Measurements from ENCODE around the gene SLC12A8. TPM values are rescaled to one million over a fixed set of nuclear protein-coding genes. Genes with fewer than 3 reads are reported as not detected.

The SLC12A8 gene
- total and polyA plus RNA-seq, 2 donors from 2014 or later, result 5.4 to 29.1 TPM

DNA sequence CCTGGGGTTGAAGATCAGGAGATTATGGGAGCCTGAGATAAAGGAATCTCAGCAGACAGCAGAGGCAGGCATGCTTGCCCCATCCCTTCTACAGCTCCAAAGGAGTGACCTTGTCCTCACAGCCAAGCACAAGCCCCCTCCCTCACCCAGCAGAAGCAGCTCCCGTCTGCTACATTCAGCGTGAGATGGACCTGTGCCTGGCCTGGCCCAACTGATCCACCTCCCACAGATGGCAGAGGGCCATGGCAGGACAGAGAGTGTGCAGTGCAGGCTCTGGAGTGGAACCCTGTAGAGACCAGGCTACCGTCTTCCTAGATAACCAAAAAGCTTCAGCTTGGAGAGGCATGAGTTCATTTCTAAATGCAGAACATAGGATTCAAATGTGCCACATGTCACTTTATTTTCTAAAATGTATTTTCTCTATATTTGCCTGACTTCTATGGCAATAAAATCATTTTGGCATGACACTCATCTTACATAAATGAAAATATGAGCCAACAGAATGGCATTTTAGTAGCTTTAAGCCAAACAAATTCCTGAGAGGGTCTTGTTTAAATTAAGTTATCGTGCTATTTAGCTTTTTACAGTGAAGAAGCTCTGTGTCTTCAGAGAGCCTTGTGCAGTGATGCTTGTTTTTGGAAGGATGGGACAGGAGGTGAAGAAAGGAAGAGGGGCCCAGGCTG lies 43.7 kb downstream of the SLC12A8 start:
- intact Hi-C loops (cut with DNase I), result no loop called here
- FAIRE-seq, result no peak
- Histone ChIP-seq H3K9ac (ENCODE audit: low read length in 3 of 3) (no peak overlapping the region), H3K27me3 (ENCODE audit: control insufficient read depth, insufficient read depth, low read length) (no peaks in the 10 kb centered on the region), H3K9me3 (ENCODE audit: control insufficient read depth in 2 of 3, insufficient read depth in 1 of 3, low read length in 3 of 3) (no peaks in the 10 kb centered on the region), H3K27ac (ENCODE audit: low read depth in 2 of 2, low read length in 2 of 2) (no peak overlapping the region), H3K4me1 (ENCODE audit: control insufficient read depth in 2 of 3, insufficient read depth in 2 of 3, low read depth in 1 of 3, low read length in 3 of 3) (peaks cover 0 to 2% (median 0%) of the 10 kb centered on the region in 3 donors), H3K36me3 (ENCODE audit: control insufficient read depth in 2 of 3, insufficient read depth in 3 of 3, low read length in 3 of 3) (no peaks in the 10 kb centered on the region), H3K4me3 (ENCODE audit: low read length in 3 of 3) (no peak overlapping the region)
- TF ChIP-seq, protein P1, sequence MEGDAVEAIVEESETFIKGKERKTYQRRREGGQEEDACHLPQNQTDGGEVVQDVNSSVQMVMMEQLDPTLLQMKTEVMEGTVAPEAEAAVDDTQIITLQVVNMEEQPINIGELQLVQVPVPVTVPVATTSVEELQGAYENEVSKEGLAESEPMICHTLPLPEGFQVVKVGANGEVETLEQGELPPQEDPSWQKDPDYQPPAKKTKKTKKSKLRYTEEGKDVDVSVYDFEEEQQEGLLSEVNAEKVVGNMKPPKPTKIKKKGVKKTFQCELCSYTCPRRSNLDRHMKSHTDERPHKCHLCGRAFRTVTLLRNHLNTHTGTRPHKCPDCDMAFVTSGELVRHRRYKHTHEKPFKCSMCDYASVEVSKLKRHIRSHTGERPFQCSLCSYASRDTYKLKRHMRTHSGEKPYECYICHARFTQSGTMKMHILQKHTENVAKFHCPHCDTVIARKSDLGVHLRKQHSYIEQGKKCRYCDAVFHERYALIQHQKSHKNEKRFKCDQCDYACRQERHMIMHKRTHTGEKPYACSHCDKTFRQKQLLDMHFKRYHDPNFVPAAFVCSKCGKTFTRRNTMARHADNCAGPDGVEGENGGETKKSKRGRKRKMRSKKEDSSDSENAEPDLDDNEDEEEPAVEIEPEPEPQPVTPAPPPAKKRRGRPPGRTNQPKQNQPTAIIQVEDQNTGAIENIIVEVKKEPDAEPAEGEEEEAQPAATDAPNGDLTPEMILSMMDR (IDR thresholded peaks at IDR 0.05; ENCODE audit: borderline replicate concordance, extremely low read depth, insufficient read depth), result no peak
- no peak for DNase-seq

DNA sequence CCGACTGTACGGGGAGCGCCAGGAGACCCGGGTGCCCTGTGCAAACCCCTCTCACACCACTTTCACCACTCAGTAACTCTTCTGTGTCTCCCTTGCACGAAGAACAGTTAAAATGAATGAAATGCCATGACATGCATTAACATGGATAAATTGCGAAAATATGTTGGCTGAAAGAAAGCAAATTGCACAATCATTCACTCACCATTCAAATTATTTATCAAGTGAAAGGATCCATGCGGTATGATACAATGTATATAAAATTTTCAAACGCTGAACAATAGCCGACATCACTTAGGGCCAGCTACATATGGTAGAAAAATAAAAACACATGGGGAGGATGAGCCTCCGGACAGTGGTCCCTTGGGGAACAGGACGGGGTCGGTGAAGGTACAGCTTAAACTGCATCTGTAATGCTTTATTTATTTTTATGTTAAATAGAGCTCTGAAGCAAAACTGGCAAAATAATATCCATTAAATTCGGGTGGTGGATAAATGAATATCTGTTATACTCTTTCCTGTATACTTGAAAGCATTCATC lies 45.9 kb downstream of the SLC12A8 start:
- DNase-seq, result no peak
- no peak for FAIRE-seq
- Histone ChIP-seq H3K9ac (ENCODE audit: low read length in 3 of 3) (no peak overlapping the region), H3K27me3 (ENCODE audit: control insufficient read depth, insufficient read depth, low read length) (no peaks in the 10 kb centered on the region), H3K27ac (ENCODE audit: low read depth in 2 of 2, low read length in 2 of 2) (no peak overlapping the region), H3K36me3 (ENCODE audit: control insufficient read depth in 2 of 3, insufficient read depth in 3 of 3, low read length in 3 of 3) (no peaks in the 10 kb centered on the region), H3K4me1 (ENCODE audit: control insufficient read depth in 2 of 3, insufficient read depth in 2 of 3, low read depth in 1 of 3, low read length in 3 of 3) (peaks cover 0 to 6% (median 2%) of the 10 kb centered on the region in 3 donors), H3K4me3 (ENCODE audit: low read length in 3 of 3) (no peak overlapping the region), H3K9me3 (ENCODE audit: control insufficient read depth in 2 of 3, insufficient read depth in 1 of 3, low read length in 3 of 3) (no peaks in the 10 kb centered on the region)
- intact Hi-C loops (cut with DNase I), result no loop called here
- TF ChIP-seq, protein P1 (IDR thresholded peaks at IDR 0.05; ENCODE audit: borderline replicate concordance, extremely low read depth, insufficient read depth), result no peak

DNA sequence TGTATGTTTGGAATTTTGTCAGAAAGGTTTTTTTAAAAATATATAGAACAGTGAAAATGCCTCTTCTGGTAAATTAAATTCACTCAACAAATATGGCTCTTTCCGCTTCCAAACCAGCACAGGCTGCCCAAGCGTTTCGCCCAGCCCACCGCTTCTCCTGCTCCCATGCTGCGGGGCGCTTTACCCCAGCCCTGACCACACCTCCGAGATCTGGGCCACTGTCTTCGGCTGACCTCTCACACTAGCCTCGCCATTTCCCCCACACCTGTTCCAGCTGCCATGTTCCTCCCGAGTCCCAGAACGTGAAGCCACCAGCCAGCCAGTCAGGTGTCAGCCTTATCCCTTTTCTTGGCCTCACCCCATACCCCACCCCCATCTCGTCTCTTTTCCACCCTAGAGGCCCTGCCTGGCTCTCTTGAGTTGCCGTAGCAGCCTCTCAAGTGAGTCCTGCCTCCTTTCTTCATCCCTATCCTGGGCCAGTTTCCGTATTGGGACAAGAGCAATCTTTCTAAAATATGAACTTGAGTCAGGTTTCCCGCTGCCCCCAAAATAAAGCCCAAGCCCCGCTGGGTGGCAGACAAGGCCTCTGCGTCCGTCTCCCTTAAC lies 46.5 kb downstream of the SLC12A8 start:
- TF ChIP-seq, protein P1 (IDR thresholded peaks at IDR 0.05; ENCODE audit: borderline replicate concordance, extremely low read depth, insufficient read depth), result no peak
- peaks cover 0 to 6% (median 2%) of the 10 kb centered on the region in 3 donors for H3K4me1 ChIP-seq (ENCODE audit: control insufficient read depth in 2 of 3, insufficient read depth in 2 of 3, low read depth in 1 of 3, low read length in 3 of 3)
- no peaks in the 10 kb centered on the region for H3K9me3 ChIP-seq (ENCODE audit: control insufficient read depth in 2 of 3, insufficient read depth in 1 of 3, low read length in 3 of 3)
- H3K36me3 ChIP-seq (ENCODE audit: control insufficient read depth in 2 of 3, insufficient read depth in 3 of 3, low read length in 3 of 3), result no peaks in the 10 kb centered on the region
- intact Hi-C loops (cut with DNase I), result no loop called here
- FAIRE-seq, result no peak
- DNase-seq, result no peak
- no peaks in the 10 kb centered on the region for H3K27me3 ChIP-seq (ENCODE audit: control insufficient read depth, insufficient read depth, low read length)
- H3K27ac ChIP-seq (ENCODE audit: low read depth in 2 of 2, low read length in 2 of 2), result no peak overlapping the region
- H3K4me3 ChIP-seq (ENCODE audit: low read length in 3 of 3), result no peak overlapping the region
- H3K9ac ChIP-seq (ENCODE audit: low read length in 3 of 3), result no peak overlapping the region

Measured in kidney (tissue), 14 donors.